HG03521 (cell line): Measurements from ENCODE around the gene PER2.

Experiments
- ATAC-seq: cut with Tn5 transposase; IDR thresholded peaks from one replicate; pipeline ENCODE4 v1.9.1; 2021; ENCODE audit warnings: mild to moderate bottlenecking, moderate library complexity; ENCODE audit not compliant: unreplicated experiment

Gene PER2

GRCh38 chr2:238251331-238251730 is 37.1 kb downstream of the PER2 start:
- no peak for ATAC-seq

- no peak for ATAC-seq
These were observed 37.5 kb downstream of the PER2 start for GRCh38 chr2:238250896-238251295.

- no peak for ATAC-seq
These were observed 40.5 kb downstream of the PER2 start for GRCh38 chr2:238247841-238248453.

GRCh38 chr2:238247002-238247822 is 41.2 kb downstream of the PER2 start:
- no peak for ATAC-seq

GRCh38 chr2:238244151-238244550 is 44.3 kb downstream of the PER2 start:
- no peak for ATAC-seq

- ATAC-seq, result no peak
These were observed 44.8 kb downstream of the PER2 start for GRCh38 chr2:238243496-238244076.

- no peak for ATAC-seq
These were observed 45.5 kb downstream of the PER2 start for GRCh38 chr2:238242731-238243495.

- no peak for ATAC-seq
These were observed 46.4 kb downstream of the PER2 start for GRCh38 chr2:238241970-238242369.

GRCh38 chr2:238240757-238241711 is 47.4 kb downstream of the PER2 start:
- no peak for ATAC-seq

GRCh38 chr2:238239863-238240756 is 48.3 kb downstream of the PER2 start, which contains the start of gene HES6:
HES6 (minus strand) TSS chr2:238240038; CDS start chr2:238239905, 133 bp downstream.
- ATAC-seq, result peak; percentile 83

- ATAC-seq, result peak; percentile 13
These were observed 48.9 kb downstream of the PER2 start for GRCh38 chr2:238239543-238239862.

- peak; percentile 5 for ATAC-seq
These were observed 49.5 kb downstream of the PER2 start for GRCh38 chr2:238238766-238239542.

GRCh38 chr2:238238311-238238765 is 50.1 kb downstream of the PER2 start:
- no peak for ATAC-seq

- no peak for ATAC-seq
These were observed 50.8 kb downstream of the PER2 start for GRCh38 chr2:238237431-238238135.

- no peak for ATAC-seq
These were observed 51.8 kb downstream of the PER2 start for GRCh38 chr2:238236571-238236970.

- ATAC-seq, result no peak
These were observed 52.6 kb downstream of the PER2 start for GRCh38 chr2:238235856-238236255.

- no peak for ATAC-seq
These were observed 53.1 kb downstream of the PER2 start for GRCh38 chr2:238235331-238235732.

GRCh38 chr2:238233625-238234024 is 54.8 kb downstream of the PER2 start:
- no peak for ATAC-seq
